ENCODE data around the gene RASL11A. TPM values are rescaled to one million over a fixed set of nuclear protein-coding genes. Genes with fewer than 3 reads are reported as not detected.
"Not testable (repeated sequence)": the region's sequence is repeated elsewhere in the genome, so short reads cannot be mapped to it uniquely, and the experiment has no call there.

The RASL11A gene
- total RNA-seq, 2 donors from 2014 or later: 3.5 to 5.5 TPM

DNA sequence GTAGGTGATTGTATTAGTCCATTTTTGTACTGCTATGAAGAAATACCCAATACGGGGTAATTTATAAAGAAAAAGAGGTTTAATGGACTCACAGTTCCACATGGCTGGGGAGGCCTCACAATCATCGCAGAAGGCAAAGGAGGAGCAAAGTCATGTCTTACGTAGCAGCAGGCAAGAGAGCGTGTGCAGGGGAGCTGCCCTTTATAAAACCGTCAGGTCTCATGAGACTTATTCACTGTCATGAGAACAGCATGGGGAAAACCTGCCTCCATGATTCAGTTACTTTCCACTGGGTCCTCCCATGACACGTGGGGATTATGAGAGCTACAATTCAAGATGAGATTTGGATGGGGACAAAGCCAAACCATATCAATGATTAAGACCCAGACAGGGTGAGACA, 51.8 kb downstream of the RASL11A start:
- ATAC-seq (replicated peaks); H3K36me3 Mint-ChIP-seq (ENCODE audit: low read depth); H3K4me1 Mint-ChIP-seq; H3K9me3 Mint-ChIP-seq; H3K27ac Mint-ChIP-seq; H3K4me3 Mint-ChIP-seq: not testable (repeated sequence)
- H3K27me3 Mint-ChIP-seq: peaks cover 31% of the 10 kb centered on the region

Other genes starting within 250 kb of the RASL11A start
- 10 to 100 TPM; 65.6 to 77.2 TPM for gene USP12, start 99.0 kb upstream of the RASL11A start, total RNA-seq
- gene RPL21, start 19.3 kb upstream of the RASL11A start, total RNA-seq: 1,000 to 10,000 TPM; 1,350 to 1,709 TPM
- 100 to 1,000 TPM; 114 to 226 TPM for gene GTF3A, start 153.8 kb downstream of the RASL11A start, total RNA-seq
- 10 to 100 TPM; 36.2 to 41.2 TPM for gene MTIF3, start 179.7 kb downstream of the RASL11A start, total RNA-seq